Thoracic aorta (tissue), 2 donors: ENCODE results near the gene RAB7A. TPM values are rescaled to one million over a fixed set of nuclear protein-coding genes. Genes with fewer than 3 reads are reported as not detected.
"Not testable (repeated sequence)": the region's sequence is repeated elsewhere in the genome, so short reads cannot be mapped to it uniquely, and the experiment has no call there.

Experiments used
- ATAC-seq: fragments of 150-250 bp; one replicate; pipeline ENCODE4 v1.8.0; 2017; ENCODE audit warnings: low read depth; ENCODE audit not compliant: insufficient number of reproducible peaks, low FRiP score
- DNase-seq: peaks from one replicate; pipeline ENCODE4 v3.0.0-alpha.2; 2020; ENCODE audit warnings: low spot score
- H3K27ac ChIP-seq, 2 donors: fragments of 200-600 bp; sonication (generic); 1 replicate in 1 of 2; 2 replicates in 1 of 2; pipeline ENCODE4 v1.5.1; 2016; ENCODE audit warnings: mild to moderate bottlenecking in 2 of 2, moderate library complexity in 2 of 2
- H3K27me3 ChIP-seq: fragments of 200-600 bp; sonication (generic); replicated peaks from 2 replicates; pipeline ENCODE4 v1.6.0; 2016; ENCODE audit warnings: mild to moderate bottlenecking; ENCODE audit not compliant: insufficient read depth
- H3K36me3 ChIP-seq: fragments of 200-600 bp; sonication (generic); one replicate; pipeline ENCODE4 v1.5.1; 2016
- H3K4me1 ChIP-seq, 2 donors: fragments of 200-600 bp; sonication (generic); 1 replicate in 1 of 2; 2 replicates in 1 of 2; pipeline versions ENCODE4 v1.5.1 to v1.6.0; 2016; ENCODE audit warnings: low read depth in 2 of 2, mild to moderate bottlenecking in 1 of 2; ENCODE audit not compliant: control insufficient read depth in 1 of 2
- H3K4me3 ChIP-seq: fragments of 200-600 bp; sonication (generic); 2 replicates; pipeline ENCODE4 v1.5.1; 2016; ENCODE audit warnings: mild to moderate bottlenecking
- H3K9me3 ChIP-seq: fragments of 200-600 bp; sonication (generic); 2 replicates; pipeline ENCODE4 v1.5.1; 2016
- CTCF ChIP-seq: fragments of 200-600 bp; sonication (generic); IDR thresholded peaks from one replicate; pipeline ENCODE4 v1.5.1; 2019; ENCODE audit warnings: antibody characterized with exemption
- total RNA-seq, 2 donors: library from RNA; depleted of rRNA; stranded (reverse); fragments of >200 nt; gene quantifications; one replicate each; pipeline versions ENCODE4 v1.1.0 to v1.2.3, GENCODE V29; 2016

The RAB7A gene
- total RNA-seq, 2 donors from 2014 or later, result 73.1 to 108 TPM

GRCh38 chr3:128727485-128727884, 1.5 kb downstream of the RAB7A start:
- H3K4me1 ChIP-seq, result peaks cover 31 to 57% of the 10 kb centered on the region in 2 donors

GRCh38 chr3:128727996-128728395, 2.0 kb downstream of the RAB7A start:
- no peak for TF ChIP-seq CTCF
- no peaks in the 10 kb centered on the region for H3K36me3 ChIP-seq
- H3K4me3 ChIP-seq, result peak overlapping the region; percentile 97
- no peaks in the 10 kb centered on the region for H3K9me3 ChIP-seq
- ATAC-seq, result no peak
- H3K27me3 ChIP-seq, result no peaks in the 10 kb centered on the region
- DNase-seq, result no peak
- peaks cover 32 to 59% of the 10 kb centered on the region in 2 donors for H3K4me1 ChIP-seq
- no peak overlapping the region for H3K27ac ChIP-seq

More at GRCh38 chr3:128727485-128727884, 1.5 kb downstream of the RAB7A start:
- ATAC-seq, result no peak
- TF ChIP-seq CTCF, result no peak
- H3K4me3 ChIP-seq, result peak overlapping the region; percentile 97
- no peak for DNase-seq
- H3K27ac ChIP-seq, result peak overlapping the region in 1 of 2 donors; percentile 96
- no peaks in the 10 kb centered on the region for H3K36me3 ChIP-seq
- H3K27me3 ChIP-seq, result no peaks in the 10 kb centered on the region
- H3K9me3 ChIP-seq, result no peaks in the 10 kb centered on the region

- DNase-seq, ATAC-seq, H3K27me3 ChIP-seq, H3K36me3 ChIP-seq, H3K9me3 ChIP-seq, H3K27ac ChIP-seq: not testable (repeated sequence)
- peak overlapping the region; percentile 5 for H3K4me3 ChIP-seq
- H3K4me1 ChIP-seq, result peaks cover 38 to 65% of the 10 kb centered on the region in 2 donors
These were observed 2.5 kb downstream of the RAB7A start for GRCh38 chr3:128728521-128728920.

GRCh38 chr3:128730471-128730870, 4.5 kb downstream of the RAB7A start:
- Histone ChIP-seq H3K9me3 (no peaks in the 10 kb centered on the region), H3K4me1 (peaks cover 39 to 82% of the 10 kb centered on the region in 2 donors), H3K27me3 (no peaks in the 10 kb centered on the region), H3K36me3 (no peaks in the 10 kb centered on the region), H3K27ac (no peak overlapping the region), H3K4me3 (no peak overlapping the region)
- ATAC-seq, result no peak
- no peak for TF ChIP-seq CTCF
- no peak for DNase-seq

GRCh38 chr3:128734523-128735189, 8.7 kb downstream of the RAB7A start:
- TF ChIP-seq CTCF, result no peak
- H3K27me3 ChIP-seq, result no peaks in the 10 kb centered on the region
- no peaks in the 10 kb centered on the region for H3K9me3 ChIP-seq
- H3K36me3 ChIP-seq, result no peaks in the 10 kb centered on the region
- DNase-seq, result no peak
- H3K4me1 ChIP-seq, result peaks cover 17 to 62% of the 10 kb centered on the region in 2 donors
- ATAC-seq, result no peak
- no peak overlapping the region for H3K27ac ChIP-seq
- no peak overlapping the region for H3K4me3 ChIP-seq

GRCh38 chr3:128735287-128735686, 9.3 kb downstream of the RAB7A start:
- Histone ChIP-seq H3K27ac (no peak overlapping the region), H3K27me3 (no peaks in the 10 kb centered on the region), H3K9me3 (no peaks in the 10 kb centered on the region), H3K4me1 (peaks cover 16 to 56% of the 10 kb centered on the region in 2 donors), H3K4me3 (no peak overlapping the region), H3K36me3 (no peaks in the 10 kb centered on the region)
- ATAC-seq (no peak), DNase-seq (no peak)
- TF ChIP-seq CTCF, result no peak
